SK-N-MC (cell line): ENCODE results near the gene PRSS22.
A peak's percentile ranks its signal among the peaks of the same experiment; 100 is the strongest.
"Not testable (repeated sequence)": the region's sequence is repeated elsewhere in the genome, so short reads cannot be mapped to it uniquely, and the experiment has no call there.

Experiments used
- DNase-seq: peaks from one replicate; pipeline ENCODE4 v3.0.0-alpha.2; 2011; ENCODE audit warnings: low read depth, low spot score
- H3K27ac ChIP-seq: fragments of 200-600 bp; sonication (generic); 2 replicates; pipeline ENCODE4 v1.5.1; 2016; ENCODE audit warnings: mixed run types
- H3K36me3 ChIP-seq: fragments of 200-600 bp; sonication (generic); 2 replicates; pipeline ENCODE4 v1.6.1; 2017; ENCODE audit warnings: antibody characterized with exemption, low read length, mixed read lengths; ENCODE audit not compliant: insufficient read depth
- H3K4me3 ChIP-seq: fragments of 200-600 bp; sonication (generic); 2 replicates; pipeline ENCODE4 v1.5.1; 2016
- H3K9ac ChIP-seq: fragments of 200-600 bp; sonication (generic); 2 replicates; pipeline ENCODE4 v1.8.0; 2017; ENCODE audit warnings: mixed run types, mixed read lengths; ENCODE audit not compliant: insufficient read length
- H3K9me3 ChIP-seq: fragments of 200-600 bp; sonication (generic); 2 replicates; pipeline ENCODE4 v1.6.1; 2017; ENCODE audit warnings: low read depth, mild to moderate bottlenecking, antibody characterized with exemption, low read length, moderate library complexity, mixed read lengths
- EZH2 ChIP-seq: fragments of 200-600 bp; sonication (generic); IDR thresholded peaks from one replicate; pipeline ENCODE4 v1.6.1; 2017; ENCODE audit warnings: antibody characterized with exemption
- FOXP2 ChIP-seq: optimal IDR thresholded peaks from 2 replicates; pipeline ENCODE3; 2011; ENCODE audit warnings: mild to moderate bottlenecking, moderate library complexity; ENCODE audit not compliant: insufficient read depth; ENCODE audit errors: extremely low read length, control extremely low read depth
- POLR2AphosphoS5 ChIP-seq: IDR thresholded peaks from 2 replicates; pipeline ENCODE4 v1.6.1; 2012; ENCODE audit warnings: mild to moderate bottlenecking, low read depth, low read length, borderline replicate concordance

Gene PRSS22, protein sequence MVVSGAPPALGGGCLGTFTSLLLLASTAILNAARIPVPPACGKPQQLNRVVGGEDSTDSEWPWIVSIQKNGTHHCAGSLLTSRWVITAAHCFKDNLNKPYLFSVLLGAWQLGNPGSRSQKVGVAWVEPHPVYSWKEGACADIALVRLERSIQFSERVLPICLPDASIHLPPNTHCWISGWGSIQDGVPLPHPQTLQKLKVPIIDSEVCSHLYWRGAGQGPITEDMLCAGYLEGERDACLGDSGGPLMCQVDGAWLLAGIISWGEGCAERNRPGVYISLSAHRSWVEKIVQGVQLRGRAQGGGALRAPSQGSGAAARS

DNA sequence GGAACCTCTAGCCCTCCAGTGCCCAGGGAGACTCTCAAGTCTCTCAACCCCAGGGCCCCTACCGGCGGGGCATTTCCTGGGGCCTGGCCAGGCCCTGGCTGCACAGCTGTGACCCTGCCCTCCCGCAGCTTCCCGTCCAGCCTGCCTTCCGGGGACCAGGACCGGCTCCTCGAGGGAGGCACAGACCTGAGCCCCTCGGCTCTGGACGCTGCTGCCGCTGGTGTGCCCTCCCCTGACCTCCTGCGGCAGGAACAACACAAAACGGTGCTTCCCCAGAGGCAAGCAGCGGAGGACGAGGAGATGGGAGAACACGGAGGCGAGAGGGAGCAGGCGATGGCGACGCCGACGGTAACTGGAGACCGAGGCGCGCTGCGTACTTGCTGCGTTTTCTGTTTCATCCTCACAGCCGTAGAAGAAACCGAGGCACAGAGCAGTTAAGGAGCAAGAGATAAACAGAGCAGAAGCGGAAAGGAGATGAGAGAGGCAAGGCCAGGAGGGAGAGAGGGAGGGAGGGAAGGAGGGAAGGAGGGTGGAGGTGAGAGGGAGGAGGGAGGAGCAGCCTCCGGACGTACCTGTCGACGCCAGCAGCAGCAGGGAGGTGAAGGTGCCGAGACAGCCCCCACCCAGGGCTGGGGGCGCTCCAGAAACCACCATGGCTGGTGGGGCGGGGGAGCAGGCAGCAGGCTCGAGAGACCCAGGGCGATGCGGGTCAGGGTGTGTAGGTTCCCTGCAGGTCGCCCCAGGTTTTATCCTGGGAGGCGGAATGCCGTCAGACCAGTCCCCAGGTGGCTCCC, at the start of gene PRSS22:
PRSS22 (minus strand) TSS at position 720 of the 794 bp plus-strand sequence; CDS start at position 654, 66 bp downstream.
- no peak for TF ChIP-seq FOXP2
- no peak for TF ChIP-seq EZH2
- TF ChIP-seq POLR2AphosphoS5, result no peak
- H3K36me3 ChIP-seq, result no peaks in the 10 kb centered on the region
- H3K4me3 ChIP-seq, result no peak within 1 kb of the TSS
- DNase-seq, result no peak
- no peak within 1 kb of the TSS for H3K9ac ChIP-seq
- H3K27ac ChIP-seq, result no peak within 1 kb of the TSS
- H3K9me3 ChIP-seq, result no peaks in the 10 kb centered on the region

DNA sequence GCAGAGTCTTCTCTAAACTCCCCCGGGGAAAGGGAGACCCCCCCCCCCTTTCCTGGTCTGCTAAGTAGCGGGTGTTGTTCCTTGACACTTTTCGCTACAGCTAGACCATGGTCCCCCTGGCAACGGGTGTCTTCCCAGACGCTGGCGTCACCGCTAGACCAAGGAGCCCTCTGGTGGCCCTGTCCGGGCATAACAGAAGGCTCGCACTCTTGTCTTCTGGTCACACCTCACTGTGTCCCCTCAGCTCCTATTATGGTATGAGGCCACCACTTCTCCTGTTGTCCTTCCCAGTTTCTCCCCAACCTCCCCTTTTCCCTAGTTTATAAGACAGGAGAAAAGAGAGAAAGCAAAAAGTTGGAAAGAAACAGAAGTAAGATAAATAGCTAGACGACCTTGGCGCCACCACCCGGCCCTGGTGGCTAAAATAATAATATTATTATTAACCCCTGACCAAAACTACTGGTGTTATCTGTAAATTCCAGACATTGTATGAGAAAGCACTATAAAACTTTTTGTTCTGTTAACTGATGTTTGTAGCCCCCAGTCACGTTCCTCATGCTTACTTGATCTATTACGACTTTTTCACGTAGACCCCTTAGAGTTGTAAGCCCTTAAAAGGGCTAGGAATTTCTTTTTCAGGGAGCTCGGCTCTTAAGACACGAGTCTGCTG, 49.2 kb upstream of the PRSS22 start:
- not testable (repeated sequence) for H3K9ac ChIP-seq, H3K27ac ChIP-seq, H3K36me3 ChIP-seq, H3K4me3 ChIP-seq, H3K9me3 ChIP-seq, DNase-seq

DNA sequence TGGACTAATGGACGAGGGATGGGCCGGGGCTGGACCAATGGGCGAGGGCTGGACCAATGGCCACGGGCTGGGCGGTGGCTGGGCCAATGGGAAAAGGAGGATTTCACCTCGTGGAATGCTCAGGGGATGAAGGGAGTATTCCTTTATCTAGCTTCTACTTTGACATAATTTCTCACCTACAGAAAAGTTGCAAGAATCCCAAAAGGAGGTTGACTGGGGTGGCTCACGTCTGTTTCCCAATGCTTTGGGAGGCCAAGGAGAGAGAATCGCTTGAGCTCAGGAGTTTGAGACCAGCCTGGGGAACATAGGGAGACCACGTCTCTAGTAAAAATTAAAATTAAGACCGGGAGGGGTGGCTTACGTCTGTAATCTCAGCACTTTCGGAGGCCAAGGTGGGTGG, 48.0 kb upstream of the PRSS22 start:
- no peaks in the 10 kb centered on the region for H3K36me3 ChIP-seq

DNA sequence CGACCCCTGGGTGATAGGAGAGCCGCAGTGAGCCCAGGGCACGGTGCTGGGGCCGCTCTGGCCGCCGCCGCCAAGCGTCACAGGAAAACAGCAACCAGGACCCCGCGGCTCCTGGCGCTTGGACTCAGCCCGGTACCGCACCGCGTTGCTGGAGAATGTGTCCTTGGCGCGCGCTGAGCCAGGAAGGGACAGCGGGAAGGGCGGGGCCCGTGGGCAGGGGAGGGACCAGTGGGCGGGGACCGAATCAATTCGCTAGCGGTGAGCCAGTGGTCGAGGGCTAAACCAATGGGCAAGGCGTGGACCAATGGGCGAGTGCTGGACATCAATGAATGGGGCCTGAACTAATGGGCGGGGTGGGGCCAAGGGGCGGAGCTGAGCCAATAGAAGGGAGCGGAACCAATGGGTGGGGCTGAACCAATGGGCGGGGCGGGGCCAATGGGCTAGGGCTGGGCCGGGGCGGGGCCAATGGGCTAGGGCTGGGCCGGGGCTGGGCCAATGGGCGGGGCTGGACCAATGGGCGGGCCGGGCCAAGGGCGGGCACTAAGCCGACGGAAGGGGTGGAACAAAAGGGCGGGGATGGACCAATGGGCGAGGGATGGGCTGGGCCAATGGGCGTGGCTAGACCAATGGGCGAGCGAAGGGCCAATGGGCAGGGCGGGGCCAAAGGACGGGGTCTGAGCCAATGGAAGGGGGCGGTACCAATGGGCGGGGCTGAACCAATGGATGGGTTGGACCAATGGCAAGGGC, 47.4 kb upstream of the PRSS22 start:
- H3K36me3 ChIP-seq, result no peaks in the 10 kb centered on the region
- H3K27ac ChIP-seq, result no peak overlapping the region
- H3K9me3 ChIP-seq, result no peaks in the 10 kb centered on the region
- DNase-seq, result peak; percentile 84
- peak overlapping the region; percentile 96 for H3K4me3 ChIP-seq
- TF ChIP-seq POLR2AphosphoS5 (peak; percentile 96), FOXP2 (no peak), EZH2 (no peak)
- peak overlapping the region; percentile 68 for H3K9ac ChIP-seq

More for the DNA sequence above, 48.0 kb upstream of the PRSS22 start:
- peak overlapping the region; percentile 56 for H3K4me3 ChIP-seq
- DNase-seq, result no peak
- no peaks in the 10 kb centered on the region for H3K9me3 ChIP-seq
- H3K27ac ChIP-seq, result no peak overlapping the region
- TF ChIP-seq EZH2 (no peak), POLR2AphosphoS5 (no peak), FOXP2 (no peak)
- H3K9ac ChIP-seq, result no peak overlapping the region

DNA sequence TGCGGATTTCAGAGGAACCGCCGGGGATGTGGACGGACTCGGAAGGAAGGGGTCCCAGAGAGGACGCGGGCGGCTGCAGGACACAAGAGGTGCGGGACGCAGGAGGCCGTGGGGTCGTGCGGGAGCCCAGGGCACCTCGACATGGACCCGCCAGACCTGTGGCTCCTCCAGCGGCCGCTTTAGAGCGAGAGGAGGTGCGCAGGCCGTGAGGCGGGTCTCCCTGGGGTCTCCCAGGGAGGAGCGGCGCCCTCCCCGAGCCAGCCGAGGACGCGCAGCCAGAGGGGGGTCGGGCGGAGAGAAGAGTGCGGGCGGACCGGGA, 46.9 kb upstream of the PRSS22 start:
- no peaks in the 10 kb centered on the region for H3K36me3 ChIP-seq
- no peaks in the 10 kb centered on the region for H3K9me3 ChIP-seq
- peak overlapping the region; percentile 96 for H3K4me3 ChIP-seq
- H3K27ac ChIP-seq, result no peak overlapping the region
- no peak for TF ChIP-seq POLR2AphosphoS5
- TF ChIP-seq FOXP2, result no peak
- TF ChIP-seq EZH2, result no peak
- no peak for DNase-seq
- peak overlapping the region; percentile 68 for H3K9ac ChIP-seq

DNA sequence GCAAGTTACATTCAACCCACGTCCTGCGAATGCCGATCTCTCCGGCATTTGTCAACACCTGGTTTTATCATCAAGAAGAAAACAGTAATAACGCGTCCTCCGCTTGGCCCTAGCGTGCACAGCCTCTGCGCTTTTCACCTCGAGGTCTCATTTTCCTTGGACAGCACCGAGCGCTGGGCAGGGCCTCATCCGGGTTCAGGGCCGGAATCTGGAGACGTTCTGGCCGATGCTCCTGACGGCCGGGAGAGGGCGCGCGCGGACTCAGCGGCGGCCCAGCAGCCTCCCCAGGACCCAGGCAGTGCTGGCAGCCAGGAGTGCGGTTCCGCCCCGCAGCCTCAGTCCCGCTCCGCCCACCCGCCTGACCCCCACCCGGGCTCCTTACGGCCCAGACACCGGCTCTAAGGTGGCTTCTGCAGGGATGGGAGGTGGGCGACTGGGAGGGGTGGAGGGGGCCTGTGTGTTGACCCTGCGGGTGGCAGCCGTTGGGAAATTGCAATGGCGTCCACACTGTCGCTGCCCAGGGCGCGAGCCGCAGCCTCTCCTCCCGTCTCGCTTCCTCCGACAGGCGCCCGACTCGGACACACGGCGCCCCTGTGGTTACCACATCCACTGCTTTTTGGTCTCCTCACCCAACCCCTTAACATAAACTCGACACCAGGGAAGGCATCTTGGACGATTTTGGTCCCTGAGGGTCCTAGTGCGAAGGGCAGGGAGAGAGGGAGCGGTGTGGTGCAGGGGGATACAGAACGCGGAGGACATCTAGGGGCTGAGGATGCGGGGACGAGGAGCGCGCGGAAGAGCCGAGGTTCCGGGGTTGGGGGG, 46.3 kb upstream of the PRSS22 start:
- H3K36me3 ChIP-seq, result no peaks in the 10 kb centered on the region
- H3K4me3 ChIP-seq, result peak overlapping the region; percentile 96
- H3K27ac ChIP-seq, result peak overlapping the region; percentile 37; the same call in 1 of the 2 replicates
- peak; percentile 30; the same call in 1 of the 2 replicates for TF ChIP-seq POLR2AphosphoS5
- no peak for TF ChIP-seq FOXP2
- no peak for TF ChIP-seq EZH2
- DNase-seq, result no peak
- no peaks in the 10 kb centered on the region for H3K9me3 ChIP-seq
- H3K9ac ChIP-seq, result peak overlapping the region; percentile 68

DNA sequence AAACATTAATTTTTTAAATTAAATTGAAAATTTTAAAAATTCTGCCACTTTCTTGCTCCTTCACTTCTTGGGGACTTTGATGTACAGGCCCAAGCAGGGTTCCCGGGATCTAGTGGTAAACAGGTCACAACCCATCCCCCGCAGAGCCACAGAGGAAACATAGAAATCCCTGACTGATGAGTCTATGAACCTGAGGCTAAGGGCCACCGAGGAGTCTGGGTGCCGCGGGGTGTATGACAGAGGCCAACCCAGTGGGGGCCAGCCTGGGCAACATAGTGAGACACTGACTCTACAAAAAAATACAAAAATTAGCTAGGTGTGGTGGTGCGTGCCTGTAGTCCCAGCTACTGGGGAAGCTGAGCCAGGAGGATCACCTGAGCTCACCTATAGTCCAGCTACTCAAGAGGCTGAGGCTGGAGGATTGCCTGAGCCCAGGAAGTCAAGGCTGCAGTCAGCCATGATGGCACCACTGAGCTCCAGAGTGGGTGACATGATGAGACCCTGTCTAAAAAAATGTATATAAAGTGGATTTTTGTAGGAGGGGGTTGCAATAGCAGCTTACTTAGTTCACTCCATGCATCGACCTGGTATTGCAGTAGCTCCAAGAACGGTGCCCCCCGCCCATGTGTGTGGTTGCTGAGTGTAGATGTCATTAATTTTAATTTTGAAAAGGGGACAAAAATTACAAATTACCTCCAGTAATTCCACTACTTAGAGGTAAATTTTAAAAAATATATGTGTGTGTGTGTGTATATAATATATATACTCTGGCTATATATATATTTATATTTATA, 44.6 kb upstream of the PRSS22 start:
- H3K9me3 ChIP-seq, result no peaks in the 10 kb centered on the region
- H3K27ac ChIP-seq, result no peak overlapping the region
- H3K9ac ChIP-seq, result no peak overlapping the region
- H3K36me3 ChIP-seq, result no peaks in the 10 kb centered on the region
- H3K4me3 ChIP-seq, result no peak overlapping the region
- DNase-seq, result no peak
- TF ChIP-seq POLR2AphosphoS5, result no peak
